IMR-90 (cell line): ENCODE data around the gene BHLHE23. TPM values are rescaled to one million over a fixed set of nuclear protein-coding genes. Genes with fewer than 3 reads are reported as not detected.

Source experiments
- ATAC-seq: fragments of 200-7000 bp; cut with Tn5 transposase; 2 replicates; pipeline ENCODE4 v1.9.1; 2020; ENCODE audit warnings: low read depth, mild to moderate bottlenecking, moderate library complexity
- BruUV-seq: library from RNA; stranded (reverse); fragments of 400-500 nt; replicated peaks from 2 replicates; lab custom pipeline; 2021; lab: Mats Ljungman, UMichigan
- CTCF ChIA-PET: fragments of 300-600 bp; formaldehyde crosslinking; extraction: SDS; loops from one replicate; lab custom pipeline; 2021; ENCODE audit warnings: antibody characterized with exemption; lab: Yijun Ruan, JAX
- POLR2A ChIA-PET: fragments of 300-600 bp; sonication (Branson Sonifier 250); formaldehyde crosslinking; loops from one replicate; lab custom pipeline; 2022; ENCODE audit warnings: antibody characterized with exemption; ENCODE audit not compliant: unreplicated experiment; lab: Charles Lee
- DNase-seq: peaks from one replicate; pipeline ENCODE4 v3.0.0; 2013
- H2AFZ ChIP-seq: replicated peaks from 2 replicates; pipeline ENCODE3; 2013; ENCODE audit warnings: low read length, mild to moderate bottlenecking; ENCODE audit not compliant: poor library complexity
- H2AK5ac ChIP-seq: 2 replicates; pipeline ENCODE4 v1.6.1; 2013; ENCODE audit warnings: low read depth, low read length, inconsistent platforms
- H2AK9ac ChIP-seq: replicated peaks from 2 replicates; pipeline ENCODE3; 2013; ENCODE audit warnings: mild to moderate bottlenecking, low read depth, low read length, moderate library complexity; ENCODE audit not compliant: poor library complexity
- H2BK120ac ChIP-seq: 2 replicates; pipeline ENCODE4 v1.6.1; 2013; ENCODE audit warnings: low read depth, low read length, inconsistent platforms
- H2BK15ac ChIP-seq: 3 replicates; pipeline ENCODE4 v1.6.1; 2013; ENCODE audit warnings: low read depth, low read length, inconsistent platforms
- H2BK20ac ChIP-seq: 2 replicates; pipeline ENCODE4 v1.6.1; 2013; ENCODE audit warnings: low read depth, mild to moderate bottlenecking, inconsistent platforms, low read length, moderate library complexity
- H2BK5ac ChIP-seq: 2 replicates; pipeline ENCODE4 v1.6.1; 2013; ENCODE audit warnings: mild to moderate bottlenecking, low read depth, low read length, inconsistent platforms; ENCODE audit not compliant: poor library complexity, severe bottlenecking
- H3K14ac ChIP-seq: replicated peaks from 2 replicates; pipeline ENCODE4 v1.6.1; 2013; ENCODE audit warnings: low read depth, low read length, inconsistent platforms
- H3K18ac ChIP-seq: 2 replicates; pipeline ENCODE4 v1.6.1; 2013; ENCODE audit warnings: low read depth, low read length, control low read depth
- H3K23ac ChIP-seq: 2 replicates; pipeline ENCODE4 v1.6.1; 2013; ENCODE audit warnings: low read depth, low read length, inconsistent platforms
- H3K27ac ChIP-seq: 2 replicates; pipeline ENCODE4 v1.5.1; 2013; ENCODE audit warnings: mild to moderate bottlenecking, control low read depth, low read length; ENCODE audit not compliant: insufficient read depth
- H3K27me3 ChIP-seq: 2 replicates; pipeline ENCODE4 v1.6.1; 2013; ENCODE audit warnings: low read length; ENCODE audit not compliant: control insufficient read depth, insufficient read depth
- H3K36me3 ChIP-seq: 2 replicates; pipeline ENCODE4 v1.6.1; 2013; ENCODE audit warnings: low read length, mixed read lengths; ENCODE audit not compliant: control insufficient read depth, insufficient read depth
- H3K4ac ChIP-seq: 2 replicates; pipeline ENCODE4 v1.6.1; 2013; ENCODE audit warnings: low read depth, low read length, inconsistent platforms
- H3K4me1 ChIP-seq: 2 replicates; pipeline ENCODE4 v1.6.1; 2013; ENCODE audit warnings: low read length, mixed read lengths; ENCODE audit not compliant: control insufficient read depth, insufficient read depth
- H3K4me2 ChIP-seq: 2 replicates; pipeline ENCODE4 v1.6.1; 2013; ENCODE audit warnings: low read depth, mild to moderate bottlenecking, control low read depth, low read length, moderate library complexity
- H3K4me3 ChIP-seq: 2 replicates; pipeline ENCODE4 v1.5.1; 2013; ENCODE audit warnings: low read depth, mild to moderate bottlenecking, control low read depth, low read length, moderate library complexity; ENCODE audit not compliant: insufficient read depth
- H3K56ac ChIP-seq: 2 replicates; pipeline ENCODE4 v1.6.1; 2013; ENCODE audit warnings: low read length, inconsistent platforms; ENCODE audit not compliant: insufficient read depth; ENCODE audit errors: extremely low read depth
- H3K79me1 ChIP-seq, 2 experiments: 2 replicates each; pipeline ENCODE4 v1.6.1; 2013; ENCODE audit warnings: low read length in 2 of 2, inconsistent platforms in 1 of 2, low read depth in 1 of 2
- H3K9ac ChIP-seq: 2 replicates; pipeline ENCODE4 v1.6.1; 2013; ENCODE audit warnings: low read depth, low read length, control low read depth
- H3K9me1 ChIP-seq: 2 replicates; pipeline ENCODE4 v1.6.1; 2013; ENCODE audit warnings: low read length, inconsistent platforms; ENCODE audit not compliant: insufficient read depth
- H3K9me3 ChIP-seq: 2 replicates; pipeline ENCODE4 v1.6.1; 2013; ENCODE audit warnings: low read length; ENCODE audit not compliant: control insufficient read depth, insufficient read depth
- H4K20me1 ChIP-seq: 2 replicates; pipeline ENCODE4 v1.6.1; 2013; ENCODE audit warnings: low read length, inconsistent platforms; ENCODE audit not compliant: insufficient read depth
- H4K5ac ChIP-seq: 2 replicates; pipeline ENCODE4 v1.6.1; 2013; ENCODE audit warnings: mild to moderate bottlenecking, low read depth, low read length, control low read depth
- H4K8ac ChIP-seq, 2 experiments: 2 replicates each; pipeline ENCODE4 v1.6.1; 2013; ENCODE audit warnings: low read depth in 2 of 2, low read length in 2 of 2, control low read depth in 1 of 2, inconsistent platforms in 1 of 2
- H4K91ac ChIP-seq: 2 replicates; pipeline ENCODE4 v1.6.1; 2013; ENCODE audit warnings: low read depth, low read length, inconsistent platforms; ENCODE audit not compliant: insufficient read depth
- BHLHE40 ChIP-seq: fragments of 150-350 bp; IDR thresholded peaks from 2 replicates; pipeline ENCODE4 v1.6.1; 2016; ENCODE audit warnings: mild to moderate bottlenecking, low read depth, low read length
- CEBPB ChIP-seq: IDR thresholded peaks from 2 replicates; pipeline ENCODE4 v1.6.1; 2012; ENCODE audit warnings: low read depth, low read length, improper control_type of control experiment
- CHD1 ChIP-seq: IDR thresholded peaks from 2 replicates; pipeline ENCODE4 v1.6.1; 2012; ENCODE audit warnings: low read depth, low read length, improper control_type of control experiment
- CTCF ChIP-seq: conservative IDR thresholded peaks from 2 replicates; pipeline ENCODE4 v1.5.1; 2012; ENCODE audit warnings: mild to moderate bottlenecking, low read depth, low read length, improper control_type of control experiment
- ELK1 ChIP-seq: fragments of 150-350 bp; IDR thresholded peaks from 2 replicates; pipeline ENCODE4 v1.6.1; 2016; ENCODE audit warnings: low read depth, mild to moderate bottlenecking, low read length, moderate library complexity, borderline replicate concordance
- FOS ChIP-seq: fragments of 150-350 bp; IDR thresholded peaks from 2 replicates; pipeline ENCODE4 v1.6.1; 2016; ENCODE audit warnings: low read depth, low read length
- MAFK ChIP-seq: IDR thresholded peaks from 2 replicates; pipeline ENCODE4 v1.6.1; 2012; ENCODE audit warnings: low read depth, low read length, improper control_type of control experiment
- MAZ ChIP-seq: IDR thresholded peaks from 2 replicates; pipeline ENCODE4 v1.6.1; 2012; ENCODE audit warnings: low read depth, mild to moderate bottlenecking, low read length, improper control_type of control experiment, moderate library complexity, borderline replicate concordance
- MXI1 ChIP-seq: IDR thresholded peaks from 2 replicates; pipeline ENCODE4 v1.6.1; 2012; ENCODE audit warnings: low read depth, mild to moderate bottlenecking, low read length, moderate library complexity, borderline replicate concordance
- NFE2L2 ChIP-seq: fragments of 150-350 bp; IDR thresholded peaks from 2 replicates; pipeline ENCODE4 v1.6.1; 2016; ENCODE audit warnings: low read depth, mild to moderate bottlenecking, low read length
- POLR2A ChIP-seq: IDR thresholded peaks from 2 replicates; pipeline ENCODE4 v1.6.1; 2012; ENCODE audit warnings: mild to moderate bottlenecking, low read depth, low read length
- RAD21 ChIP-seq: IDR thresholded peaks from 2 replicates; pipeline ENCODE4 v1.6.1; 2012; ENCODE audit warnings: low read length, improper control_type of control experiment
- RCOR1 ChIP-seq: IDR thresholded peaks from 2 replicates; pipeline ENCODE4 v1.6.1; 2012; ENCODE audit warnings: mild to moderate bottlenecking, low read length, improper control_type of control experiment; ENCODE audit not compliant: insufficient replicate concordance
- RFX5 ChIP-seq: IDR thresholded peaks from 2 replicates; pipeline ENCODE4 v1.8.0; 2012; ENCODE audit warnings: low read depth, mild to moderate bottlenecking, low read length, moderate library complexity
- SMC3 ChIP-seq: fragments of 150-350 bp; IDR thresholded peaks from 2 replicates; pipeline ENCODE4 v1.6.1; 2016; ENCODE audit warnings: low read depth, mild to moderate bottlenecking, antibody characterized with exemption, low read length, moderate library complexity
- WGBS, 2 experiments: methylation state at CpG; one replicate each; pipeline versions ENCODE4 v1.1.5 to v1.1.7; 2013; ENCODE audit warnings: missing lambda C conversion rate in 2 of 2; ENCODE audit not compliant: insufficient read length in 1 of 2; ENCODE audit errors: extremely low coverage in 2 of 2; 5-methylcytosine and 5-hydroxymethylcytosine counted together
- dilution Hi-C: fragments of 300-500 bp; cut with HindIII; formaldehyde crosslinking; loops from one replicate; pipeline ENCODE4 v1.14.3; 2018; ENCODE audit warnings: low sequenced_read_pairs; ENCODE audit not compliant: unreplicated experiment
- in situ Hi-C: fragments of 300-500 bp; cut with MboI; formaldehyde crosslinking; loops from 3 replicates; pipeline ENCODE4 v1.14.3; 2019; ENCODE audit warnings: low sequenced_read_pairs, inconsistent platforms, mixed read lengths
- intact Hi-C: fragments of 100-400 bp; cut with micrococcal nuclease; formaldehyde crosslinking; loops from 2 replicates; pipeline ENCODE4 v1.10.0; 2022
- polyA plus RNA-seq, 3 experiments: library from polyadenylated mRNA; depleted of rRNA; stranded (reverse); fragments of >200 nt; gene quantifications; 2 replicates each; pipeline ENCODE4 v1.2.3, GENCODE V29; 2012; ENCODE audit warnings: low replicate concordance in 1 of 3
- total RNA-seq: library from RNA; depleted of rRNA; stranded (reverse); fragments of >200 nt; gene quantifications from 2 replicates; pipeline ENCODE4 v1.2.3, GENCODE V29; 2012
- TF ChIP-seq, protein P1 (sequence below): fragments of 150-350 bp; IDR thresholded peaks from 2 replicates; pipeline ENCODE4 v1.6.1; 2017; ENCODE audit warnings: mild to moderate bottlenecking, antibody characterized with exemption, low read length, low read depth

Gene BHLHE23
- total and polyA plus RNA-seq, 2 of the 4 experiments (the other 2 are of a cell fraction): not detected

DNA sequence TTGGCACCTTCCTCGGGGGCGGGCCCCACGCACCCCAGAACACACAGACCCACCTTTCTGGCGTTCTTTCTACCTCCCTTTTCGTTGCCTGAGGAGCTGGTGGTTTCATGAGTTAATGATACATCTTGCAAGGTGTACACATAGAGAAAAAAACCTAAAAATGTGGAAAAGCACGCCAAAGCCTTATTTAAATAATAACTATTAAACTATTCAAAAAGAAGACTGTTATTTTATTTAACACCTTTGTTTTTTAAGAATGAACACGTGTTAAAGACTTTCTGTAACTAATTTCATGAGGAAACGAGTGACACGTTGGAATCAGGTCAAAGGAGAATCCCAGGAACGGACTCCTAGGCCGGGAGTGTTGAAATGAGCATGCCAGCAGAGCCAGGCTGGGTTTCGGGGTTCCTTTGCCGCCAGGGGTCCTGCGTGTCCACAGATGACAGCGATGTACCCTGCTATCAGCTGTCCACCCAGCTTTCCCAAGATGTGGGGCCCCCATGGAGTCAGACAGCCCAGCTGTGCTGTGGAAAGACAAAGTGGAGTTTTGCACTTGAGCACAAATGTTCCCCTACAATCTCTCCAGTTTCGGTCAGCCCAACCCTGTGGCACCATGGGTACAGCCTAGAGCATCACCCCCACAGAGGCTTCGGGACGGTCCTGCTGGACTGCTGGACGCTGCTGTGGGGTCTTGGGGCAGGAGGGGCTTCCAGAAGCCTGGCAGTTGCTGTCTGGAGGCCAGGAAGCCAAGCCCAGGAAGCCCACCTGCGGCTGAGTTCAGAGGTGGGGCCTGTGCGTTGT is 38.2 kb downstream of the BHLHE23 start:
- Histone ChIP-seq H4K91ac (no peak overlapping the region), H3K4ac (no peak overlapping the region), H3K36me3 (no peaks in the 10 kb centered on the region), H3K9ac (no peak overlapping the region), H3K14ac (no peak overlapping the region), H2BK5ac (no peak overlapping the region), H3K4me1 (no peaks in the 10 kb centered on the region), H3K9me1 (no peaks in the 10 kb centered on the region), H3K4me2 (no peak overlapping the region), H3K23ac (no peak overlapping the region), H4K20me1 (no peaks in the 10 kb centered on the region), H3K9me3 (no peaks in the 10 kb centered on the region), H3K18ac (no peak overlapping the region), H3K27me3 (peaks cover 48% of the 10 kb centered on the region), H2AFZ (no peak overlapping the region), H4K5ac (no peak overlapping the region), H4K8ac (no peak overlapping the region), H2BK120ac (no peak overlapping the region), H3K27ac (no peak overlapping the region), H2BK15ac (no peak overlapping the region), H2AK5ac (no peak overlapping the region), H3K56ac (no peak overlapping the region), H3K4me3 (no peak overlapping the region), H3K79me1 (no peaks in the 10 kb centered on the region), H2BK20ac (no peak overlapping the region), H2AK9ac (no peak overlapping the region)
- CTCF ChIA-PET: no interaction called here
- dilution Hi-C loops: no loop called here
- no peak for ATAC-seq
- WGBS, 2 experiments: 75% methylated on average over 3 of the region's 21 CpGs; no CpG with 5 or more reads in 1 of the 2 experiments
- DNase-seq: no peak
- TF ChIP-seq RAD21 (no peak), FOS (no peak), MXI1 (no peak), RCOR1 (no peak), MAZ (no peak), CEBPB (no peak), POLR2A (no peak), SMC3 (no peak), MAFK (no peak), CHD1 (no peak), CTCF (no peak), BHLHE40 (no peak), RFX5 (no peak), ELK1 (no peak), NFE2L2 (no peak)
- TF ChIP-seq, protein P1, sequence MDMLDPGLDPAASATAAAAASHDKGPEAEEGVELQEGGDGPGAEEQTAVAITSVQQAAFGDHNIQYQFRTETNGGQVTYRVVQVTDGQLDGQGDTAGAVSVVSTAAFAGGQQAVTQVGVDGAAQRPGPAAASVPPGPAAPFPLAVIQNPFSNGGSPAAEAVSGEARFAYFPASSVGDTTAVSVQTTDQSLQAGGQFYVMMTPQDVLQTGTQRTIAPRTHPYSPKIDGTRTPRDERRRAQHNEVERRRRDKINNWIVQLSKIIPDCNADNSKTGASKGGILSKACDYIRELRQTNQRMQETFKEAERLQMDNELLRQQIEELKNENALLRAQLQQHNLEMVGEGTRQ: no peak
- no TSS peak for BruUV-seq
- POLR2A ChIA-PET: no interaction called here
- intact Hi-C loops: no loop called here
- in situ Hi-C loops: no loop called here
